Mammary epithelial cell (primary cell): ENCODE data around the gene GDNF.

Experiments
- CTCF ChIP-seq, 2 donors: IDR thresholded peaks in 1 of 2; conservative IDR thresholded peaks in 1 of 2; 2 replicates each; pipeline ENCODE4 v1.5.1; 2011 to 2012; ENCODE audit warnings: inconsistent platforms in 2 of 2, low read length in 2 of 2, mild to moderate bottlenecking in 2 of 2, control low read depth in 1 of 2, low read depth in 1 of 2; ENCODE audit not compliant: insufficient read depth in 1 of 2; ENCODE audit errors: extremely low read depth in 1 of 2
- EZH2 ChIP-seq: IDR thresholded peaks from 2 replicates; pipeline ENCODE4 v1.6.1; 2012; ENCODE audit warnings: low read length, inconsistent platforms, borderline replicate concordance

GRCh38 chr5:37882636-37883035 is 42.8 kb upstream of the GDNF start:
- TF ChIP-seq CTCF (conservative IDR thresholded peaks at IDR 0.05 in 1 of 2, IDR thresholded peaks at IDR 0.05 in 1 of 2; ENCODE audit: extremely low read depth in 1 of 2, insufficient read depth in 1 of 2, low read depth in 1 of 2, low read length in 2 of 2): no peak
- TF ChIP-seq EZH2: no peak
